ENCODE measurements around the gene TBXA2R.

GRCh38 chr19:3556978-3557460 is 49.7 kb downstream of the TBXA2R start:
- TF ChIP-seq CTCF (IDR thresholded peaks at IDR 0.05) (no peak), POLR2A (IDR thresholded peaks at IDR 0.05) (no peak), EP300 (IDR thresholded peaks at IDR 0.05) (no peak), POLR2AphosphoS5 (IDR thresholded peaks at IDR 0.05) (no peak)
